DOHH2 (cell line): ENCODE data around the gene ANKRD23.

Experiments used
- CTCF ChIP-seq: fragments of 200-600 bp; sonication (generic); IDR thresholded peaks from one replicate; pipeline ENCODE4 v1.5.1; 2014; ENCODE audit warnings: antibody characterized with exemption, mild to moderate bottlenecking, low read depth, low read length; ENCODE audit not compliant: poor library complexity, severe bottlenecking
- EZH2phosphoT487 ChIP-seq: fragments of 200-600 bp; sonication (generic); IDR thresholded peaks from 2 replicates; pipeline ENCODE4 v1.6.1; 2017; ENCODE audit warnings: borderline replicate concordance, mild to moderate bottlenecking, antibody characterized with exemption, low read length, moderate library complexity, mixed read lengths

- TF ChIP-seq CTCF (no peak), EZH2phosphoT487 (no peak)
Observed at GRCh38 chr2:96788442-96789244, 55.2 kb downstream of the ANKRD23 start.
